HepG2 (cell line): Measurements from ENCODE around the gene ICAM5. TPM values are rescaled to one million over a fixed set of nuclear protein-coding genes. Genes with fewer than 3 reads are reported as not detected.

Source experiments
- ATAC-seq: fragments of 200-7000 bp; cut with Tn5 transposase; 3 replicates; pipeline ENCODE4 v1.9.1; 2020; ENCODE audit warnings: mild to moderate bottlenecking, moderate library complexity
- BruUV-seq: library from RNA; stranded (reverse); fragments of 400-500 nt; replicated peaks from 2 replicates; lab custom pipeline; 2021; lab: Mats Ljungman, UMichigan
- CTCF ChIA-PET: fragments of 300-600 bp; formaldehyde crosslinking; extraction: SDS; loops from one replicate; lab custom pipeline; 2021; ENCODE audit warnings: low total read pairs, inconsistent platforms, low intra/inter-chr PET ratio; lab: Yijun Ruan, JAX
- POLR2A ChIA-PET: fragments of 350-600 bp; sonication (Branson Sonifier 250); formaldehyde crosslinking; loops from one replicate; lab custom pipeline; 2020; ENCODE audit warnings: antibody characterized with exemption, inconsistent platforms; lab: Yijun Ruan, JAX
- DNase-seq: peaks from one replicate; pipeline ENCODE4 v3.0.0-alpha.2; 2015; ENCODE audit warnings: low spot score
- FAIRE-seq: peaks from 3 replicates; lab custom pipeline; 2011; peaks lifted over from hg19 to GRCh38; lab: Jason Lieb, UNC
- H2AFZ ChIP-seq: one replicate; pipeline ENCODE4 v1.6.1; 2011; ENCODE audit warnings: low read length, inconsistent platforms
- H3K27ac ChIP-seq: fragments of 300-600 bp; 3 replicates; pipeline ENCODE4 v1.8.0; 2011; ENCODE audit warnings: mixed run types, mild to moderate bottlenecking, mixed read lengths, low read length, inconsistent platforms; ENCODE audit not compliant: insufficient read depth; ENCODE audit errors: extremely low read length
- H3K27me3 ChIP-seq, 2 experiments: fragments of 200-600 bp in 1 of 2; 2 replicates in 1 of 2; 3 replicates in 1 of 2; pipeline versions ENCODE4 v1.6.0 to v1.8.0; 2011; ENCODE audit warnings: low read length in 2 of 2, mild to moderate bottlenecking in 2 of 2, moderate library complexity in 2 of 2, inconsistent platforms in 1 of 2; ENCODE audit not compliant: insufficient read depth in 2 of 2, control insufficient read depth in 1 of 2
- H3K36me3 ChIP-seq, 2 experiments: fragments of 200-600 bp in 1 of 2; replicated peaks in 1 of 2; 2 replicates in 1 of 2; 3 replicates in 1 of 2; pipeline versions ENCODE4 v1.5.1 to v1.8.0; 2011; ENCODE audit warnings: low read length in 2 of 2, inconsistent platforms in 1 of 2; ENCODE audit not compliant: insufficient read depth in 2 of 2, control insufficient read depth in 1 of 2
- H3K4me1 ChIP-seq: 2 replicates; pipeline ENCODE4 v1.5.1; 2012; ENCODE audit warnings: low read length, inconsistent platforms; ENCODE audit not compliant: insufficient read depth
- H3K4me2 ChIP-seq: 2 replicates; pipeline ENCODE4 v1.6.0; 2011; ENCODE audit warnings: low read depth, low read length, inconsistent platforms
- H3K4me3 ChIP-seq, 3 experiments: fragments of 200-600 bp in 1 of 3; sonication (generic), shearing (Covaris generic) in 1 of 3; replicated peaks in 1 of 3; 2 replicates each; pipeline ENCODE4 v1.5.1; 2011 to 2016; ENCODE audit warnings: low read length in 3 of 3, inconsistent platforms in 2 of 3, low read depth in 2 of 3, mild to moderate bottlenecking in 2 of 3, control low read depth in 1 of 3, mixed read lengths in 1 of 3; ENCODE audit not compliant: insufficient read depth in 1 of 3
- H3K79me2 ChIP-seq: one replicate; pipeline ENCODE4 v1.6.1; 2011; ENCODE audit warnings: low read length, inconsistent platforms; ENCODE audit not compliant: insufficient read depth
- H3K9ac ChIP-seq: 2 replicates; pipeline ENCODE4 v1.6.0; 2011; ENCODE audit warnings: mild to moderate bottlenecking, low read depth, low read length, inconsistent platforms; ENCODE audit not compliant: insufficient read depth
- H3K9me3 ChIP-seq: 2 replicates; pipeline ENCODE4 v1.5.1; 2012; ENCODE audit warnings: mild to moderate bottlenecking, low read length
- H4K20me1 ChIP-seq: 2 replicates; pipeline ENCODE4 v1.6.0; 2011; ENCODE audit warnings: inconsistent platforms, mild to moderate bottlenecking, low read length, moderate library complexity; ENCODE audit not compliant: insufficient read depth
- HES4 ChIP-seq: sonication (generic); formaldehyde crosslinking; IDR thresholded peaks from 2 replicates; pipeline ENCODE4 v1.9.0; 2021; ENCODE audit warnings: mild to moderate bottlenecking, missing genetic modification reagents, borderline replicate concordance
- KAT8 ChIP-seq: IDR thresholded peaks from 2 replicates; pipeline ENCODE4 v1.6.1; 2016; ENCODE audit warnings: missing genetic modification reagents, missing compliant biosample characterization
- KDM5B ChIP-seq: sonication (generic); formaldehyde crosslinking; IDR thresholded peaks from 2 replicates; pipeline ENCODE4 v1.4.0; 2020; ENCODE audit warnings: missing genetic modification reagents, mild to moderate bottlenecking, borderline replicate concordance
- MXD4 ChIP-seq: IDR thresholded peaks from 2 replicates; pipeline ENCODE4 v1.6.1; 2016; ENCODE audit warnings: mild to moderate bottlenecking, missing biosample characterization, missing genetic modification reagents
- RBFOX2 ChIP-seq: fragments of 200-400 bp; formaldehyde crosslinking; IDR thresholded peaks from 2 replicates; pipeline ENCODE4 v1.6.1; 2017; ENCODE audit warnings: low read depth, mild to moderate bottlenecking, low read length
- SMC3 ChIP-seq: IDR thresholded peaks from 2 replicates; pipeline ENCODE4 v1.6.1; 2011; ENCODE audit warnings: low read length, improper control_type of control experiment
- ZBTB33 ChIP-seq: sonication (generic); formaldehyde crosslinking; IDR thresholded peaks from 2 replicates; pipeline ENCODE4 v1.4.0; 2020; ENCODE audit warnings: missing genetic modification reagents
- ZMYM2 ChIP-seq: sonication (generic); formaldehyde crosslinking; IDR thresholded peaks from 2 replicates; pipeline ENCODE4 v1.8.0; 2022; ENCODE audit warnings: mild to moderate bottlenecking, missing genetic modification reagents
- ZNF180 ChIP-seq: sonication (generic); formaldehyde crosslinking; IDR thresholded peaks from 2 replicates; pipeline ENCODE4 v1.4.0; 2020; ENCODE audit warnings: low read depth, missing genetic modification reagents, borderline replicate concordance
- ZSCAN30 ChIP-seq: sonication (generic); formaldehyde crosslinking; IDR thresholded peaks from 2 replicates; pipeline ENCODE4 v1.5.0; 2020; ENCODE audit warnings: mild to moderate bottlenecking, missing genetic modification reagents
- WGBS: methylation state at CpG from one replicate; pipeline ENCODE4 v1.1.6; 2017; ENCODE audit warnings: low lambda C conversion rate; 5-methylcytosine and 5-hydroxymethylcytosine counted together
- in situ Hi-C: cut with HindIII; loops from 2 replicates; pipeline ENCODE4 v1.10.0; 2017; ENCODE audit warnings: low pct_unique_long_range_greater_than_20kb; ENCODE audit not compliant: extremely low pct_ligation_motif_present
- intact Hi-C: fragments of 100-400 bp; cut with micrococcal nuclease; formaldehyde crosslinking; loops from one replicate; pipeline ENCODE4 v1.10.0; 2022; ENCODE audit not compliant: unreplicated experiment
- polyA plus RNA-seq, 8 experiments: library from polyadenylated mRNA; depleted of rRNA in 3 of 8; stranded (reverse) in 7 of 8; unstranded in 1 of 8; fragments of >200 nt; fragmentation: Illumina TruSeq in 4 of 8; extraction: Trizol in 4 of 8; gene quantifications; 2 replicates each; pipeline versions ENCODE4 v1.2.1 to v1.2.3, GENCODE V29; 2011 to 2016; ENCODE audit warnings: low read depth in 4 of 8, missing spikeins in 1 of 8, mixed read lengths in 1 of 8; ENCODE audit not compliant: insufficient read depth in 1 of 8
- total RNA-seq, 5 experiments: library from RNA; depleted of rRNA; stranded (reverse); fragments of >200 nt; fragmentation: Illumina TruSeq; extraction: Trizol; gene quantifications; 2 replicates each; pipeline ENCODE4 v1.2.3, GENCODE V29; 2016; ENCODE audit warnings: low read depth in 1 of 5

The ICAM5 gene
- total and polyA plus RNA-seq, 2 of the 13 experiments (the other 11 are each of a cell fraction or from before 2014, with no cell fraction given) = 0.46 to 1.6 TPM

- TF ChIP-seq MXD4 (CRISPR knock-in tag) (no peak), ZBTB33 (0 out of 2 replicates have a peak, but pooled peaks have one; percentile 29), ZMYM2 (CRISPR knock-in tag) (no peak)
- TF ChIP-seq, all 625 proteins: peak for 1
- Histone ChIP-seq H3K36me3 (peaks cover 19 to 28% of the 10 kb centered on the region in 2 experiments), H3K4me3 (no peak overlapping the region), H3K9me3 (no peaks in the 10 kb centered on the region), H3K79me2 (no peaks in the 10 kb centered on the region), H3K27me3 (peaks cover 0 to under 1% of the 10 kb centered on the region in 2 experiments; a peak in 1 of 5 replicates), H3K27ac (no peak overlapping the region), H3K4me2 (no peak overlapping the region), H4K20me1 (0 out of 2 replicates have a peak, but pooled peaks cover 6% of the 10 kb centered on the region), H3K4me1 (peaks cover 48% of the 10 kb centered on the region), H2AFZ (no peak overlapping the region), H3K9ac (no peak overlapping the region)
- CTCF ChIA-PET = no interaction called here
- no peak for DNase-seq
- POLR2A ChIA-PET = interaction anchor here (1.0 to 2.1 kb wide), 2 partner anchors 14 to 26 kb away, joined by 3 to 9 read pairs; partner anchors contain the start of gene ICAM1
- FAIRE-seq = no peak
- intact Hi-C loops = no loop called here
- WGBS = 97% methylated on average over 12 of the region's 13 CpGs
- no TSS peak for BruUV-seq
- in situ Hi-C loops = no loop called here
- no peak for ATAC-seq
Measured at GRCh38 chr19:10284960-10285278, 4.8 kb upstream of the ICAM5 start.

GRCh38 chr19:10285393-10285792, 4.4 kb upstream of the ICAM5 start:
- no peak overlapping the region for H3K4me2 ChIP-seq
- peaks cover 0 to 6% of the 10 kb centered on the region in 2 experiments; a peak in 3 of 5 replicates for H3K27me3 ChIP-seq
- H4K20me1 ChIP-seq = 0 out of 2 replicates have a peak, but pooled peaks cover 6% of the 10 kb centered on the region
- intact Hi-C loops (no loop called here), in situ Hi-C loops (no loop called here)
- H3K9ac ChIP-seq = no peak overlapping the region
- FAIRE-seq = no peak
- no peak overlapping the region for H3K27ac ChIP-seq
- POLR2A ChIA-PET = interaction anchor here (1.0 to 7.3 kb wide), 5 partner anchors 14 to 49 kb away, joined by 3 to 149 read pairs (median 6); partner anchors contain the start of genes ICAM1 and RAVER1
- WGBS = 95% methylated on average over 2 of the region's 4 CpGs
- CTCF ChIA-PET = no interaction called here
- no peak for ATAC-seq
- peaks cover 53% of the 10 kb centered on the region for H3K4me1 ChIP-seq
- H3K79me2 ChIP-seq = no peaks in the 10 kb centered on the region
- TSS peak; percentile 67 for BruUV-seq
- peaks cover 19 to 26% of the 10 kb centered on the region in 2 experiments for H3K36me3 ChIP-seq
- TF ChIP-seq SMC3 (no peak), RBFOX2 (0 out of 2 replicates have a peak, but pooled peaks have one; percentile 33), ZNF180 (no peak), ZSCAN30 (CRISPR knock-in tag) (no peak), KAT8 (CRISPR knock-in tag) (no peak), HES4 (CRISPR knock-in tag) (no peak), KDM5B (CRISPR knock-in tag) (no peak)
- H3K4me3 ChIP-seq = no peak overlapping the region
- H2AFZ ChIP-seq = no peak overlapping the region
- no peaks in the 10 kb centered on the region for H3K9me3 ChIP-seq
- no peak for DNase-seq
